GM23248 (cell line): ENCODE data around the gene LANCL3. TPM values are rescaled to one million over a fixed set of nuclear protein-coding genes. Genes with fewer than 3 reads are reported as not detected.

ENCODE experiments used
- DNase-seq: peaks from one replicate; pipeline ENCODE4 v3.0.0-alpha.2; 2015
- H2AFZ ChIP-seq: fragments of 200-600 bp; sonication (generic); 2 replicates; pipeline ENCODE4 v1.6.1; 2016; ENCODE audit warnings: antibody characterized with exemption
- H3F3A ChIP-seq: fragments of 200-600 bp; sonication (generic); 2 replicates; pipeline ENCODE4 v1.6.1; 2016; ENCODE audit warnings: mild to moderate bottlenecking, antibody characterized with exemption, mixed run types; ENCODE audit not compliant: insufficient read depth
- H3K27ac ChIP-seq: fragments of 200-600 bp; sonication (generic); 2 replicates; pipeline ENCODE4 v1.5.1; 2016; ENCODE audit warnings: mild to moderate bottlenecking
- H3K27me3 ChIP-seq: fragments of 200-600 bp; sonication (generic); replicated peaks from 2 replicates; pipeline ENCODE4 v1.6.1; 2016; ENCODE audit warnings: mild to moderate bottlenecking; ENCODE audit not compliant: insufficient read depth
- H3K36me3 ChIP-seq: fragments of 200-600 bp; sonication (generic); 2 replicates; pipeline ENCODE4 v1.6.1; 2016; ENCODE audit warnings: low read depth, mild to moderate bottlenecking
- H3K4me1 ChIP-seq: fragments of 200-600 bp; sonication (generic); 2 replicates; pipeline ENCODE4 v1.6.1; 2016; ENCODE audit warnings: mild to moderate bottlenecking; ENCODE audit not compliant: insufficient read depth
- H3K4me2 ChIP-seq: fragments of 200-600 bp; sonication (generic); one replicate; pipeline ENCODE4 v1.6.1; 2016; ENCODE audit warnings: mild to moderate bottlenecking; ENCODE audit not compliant: unreplicated experiment
- H3K4me3 ChIP-seq: fragments of 200-600 bp; sonication (generic); 2 replicates; pipeline ENCODE4 v1.5.1; 2016; ENCODE audit warnings: mild to moderate bottlenecking
- H3K79me2 ChIP-seq: fragments of 200-600 bp; sonication (generic); 2 replicates; pipeline ENCODE4 v1.6.1; 2016; ENCODE audit warnings: mild to moderate bottlenecking; ENCODE audit not compliant: insufficient read depth
- H3K9ac ChIP-seq: fragments of 200-600 bp; sonication (generic); 2 replicates; pipeline ENCODE4 v1.6.1; 2016; ENCODE audit warnings: mild to moderate bottlenecking
- H3K9me2 ChIP-seq: fragments of 200-600 bp; sonication (generic); 2 replicates; pipeline ENCODE4 v1.6.1; 2016; ENCODE audit warnings: mixed run types, mild to moderate bottlenecking, moderate library complexity; ENCODE audit not compliant: insufficient read depth
- H3K9me3 ChIP-seq: fragments of 200-600 bp; sonication (generic); one replicate; pipeline ENCODE4 v1.6.1; 2017; ENCODE audit warnings: low read depth
- H4K20me1 ChIP-seq: fragments of 200-600 bp; sonication (generic); 2 replicates; pipeline ENCODE4 v1.6.0; 2016; ENCODE audit not compliant: insufficient read depth
- EZH2 ChIP-seq: fragments of 200-600 bp; sonication (generic); IDR thresholded peaks from 2 replicates; pipeline ENCODE4 v1.6.1; 2018; ENCODE audit warnings: antibody characterized with exemption, mild to moderate bottlenecking; ENCODE audit not compliant: insufficient read depth, poor library complexity, severe bottlenecking
- EZH2phosphoT487 ChIP-seq: fragments of 200-600 bp; sonication (generic); IDR thresholded peaks from 2 replicates; pipeline ENCODE4 v1.6.1; 2018; ENCODE audit warnings: antibody characterized with exemption, moderate library complexity, mild to moderate bottlenecking, low read depth; ENCODE audit not compliant: insufficient read depth
- WGBS, 2 experiments: methylation state at CpG; one replicate each; pipeline ENCODE4 v1.1.6; 2015 to 2017; ENCODE audit warnings: low lambda C conversion rate in 2 of 2, low coverage in 1 of 2; ENCODE audit errors: missing lambda C conversion rate in 2 of 2; 5-methylcytosine and 5-hydroxymethylcytosine counted together
- in situ Hi-C: fragments of 300-500 bp; cut with MboI; formaldehyde crosslinking; loops from 2 replicates; pipeline ENCODE4 v1.15.0; 2020
- polyA plus RNA-seq: library from polyadenylated mRNA; unstranded; fragments of >200 nt; fragmentation: Nextera tagmentation; extraction: Ambion mirVana; gene quantifications from 2 replicates; pipeline ENCODE4 v1.2.1, GENCODE V29; 2016
- total RNA-seq: library from RNA; depleted of rRNA; stranded (reverse); fragments of >200 nt; shearing (Covaris generic); gene quantifications from 2 replicates; pipeline ENCODE4 v1.2.3, GENCODE V29; 2014

The LANCL3 gene
- total and polyA plus RNA-seq, 2 experiments from 2014 or later: not detected

GRCh38 chrX:37686996-37687395 lies 115.5 kb downstream of the LANCL3 start:
- Histone ChIP-seq H3K4me1 (no peaks in the 10 kb centered on the region), H3K4me2 (no peak overlapping the region), H2AFZ (no peak overlapping the region), H4K20me1 (no peaks in the 10 kb centered on the region), H3K9me3 (no peaks in the 10 kb centered on the region), H3K36me3 (no peaks in the 10 kb centered on the region), H3K79me2 (no peaks in the 10 kb centered on the region), H3K9me2 (no peaks in the 10 kb centered on the region), H3K9ac (no peak overlapping the region), H3K27me3 (no peaks in the 10 kb centered on the region), H3K4me3 (no peak overlapping the region), H3K27ac (no peak overlapping the region), H3F3A (no peaks in the 10 kb centered on the region)
- in situ Hi-C loops: no loop called here
- no peak for DNase-seq
- 60 to 75% methylated on average over 2 to 3 of the region's 3 CpGs for WGBS, 2 experiments
- TF ChIP-seq EZH2phosphoT487: no peak
- TF ChIP-seq EZH2: no peak

- no peaks in the 10 kb centered on the region for H3F3A ChIP-seq
- no peaks in the 10 kb centered on the region for H4K20me1 ChIP-seq
- no peak for TF ChIP-seq EZH2phosphoT487
- TF ChIP-seq EZH2: no peak
- H3K79me2 ChIP-seq: no peaks in the 10 kb centered on the region
- no peaks in the 10 kb centered on the region for H3K36me3 ChIP-seq
- no peak overlapping the region for H3K4me2 ChIP-seq
- H3K9me3 ChIP-seq: no peaks in the 10 kb centered on the region
- no peaks in the 10 kb centered on the region for H3K27me3 ChIP-seq
- no peak overlapping the region for H3K27ac ChIP-seq
- no peak for DNase-seq
- H3K4me1 ChIP-seq: no peaks in the 10 kb centered on the region
- H3K4me3 ChIP-seq: no peak overlapping the region
- no peak overlapping the region for H2AFZ ChIP-seq
- H3K9me2 ChIP-seq: no peaks in the 10 kb centered on the region
- in situ Hi-C loops: no loop called here
- no peak overlapping the region for H3K9ac ChIP-seq
Measured at GRCh38 chrX:37690119-37690518, 118.7 kb downstream of the LANCL3 start.

GRCh38 chrX:37692918-37693317 lies 121.5 kb downstream of the LANCL3 start:
- no peaks in the 10 kb centered on the region for H3K79me2 ChIP-seq
- in situ Hi-C loops: no loop called here
- H3K9me2 ChIP-seq: no peaks in the 10 kb centered on the region
- TF ChIP-seq EZH2phosphoT487: no peak
- TF ChIP-seq EZH2: no peak
- no peaks in the 10 kb centered on the region for H3K27me3 ChIP-seq
- no peak overlapping the region for H3K4me2 ChIP-seq
- no peaks in the 10 kb centered on the region for H4K20me1 ChIP-seq
- 35 to 39% methylated on average over 3 of the region's 3 CpGs for WGBS, 2 experiments
- H3K9ac ChIP-seq: no peak overlapping the region
- no peaks in the 10 kb centered on the region for H3K4me1 ChIP-seq
- H3K9me3 ChIP-seq: no peaks in the 10 kb centered on the region
- H2AFZ ChIP-seq: no peak overlapping the region
- H3K4me3 ChIP-seq: no peak overlapping the region
- no peaks in the 10 kb centered on the region for H3K36me3 ChIP-seq
- DNase-seq: no peak
- no peaks in the 10 kb centered on the region for H3F3A ChIP-seq
- no peak overlapping the region for H3K27ac ChIP-seq

DNA sequence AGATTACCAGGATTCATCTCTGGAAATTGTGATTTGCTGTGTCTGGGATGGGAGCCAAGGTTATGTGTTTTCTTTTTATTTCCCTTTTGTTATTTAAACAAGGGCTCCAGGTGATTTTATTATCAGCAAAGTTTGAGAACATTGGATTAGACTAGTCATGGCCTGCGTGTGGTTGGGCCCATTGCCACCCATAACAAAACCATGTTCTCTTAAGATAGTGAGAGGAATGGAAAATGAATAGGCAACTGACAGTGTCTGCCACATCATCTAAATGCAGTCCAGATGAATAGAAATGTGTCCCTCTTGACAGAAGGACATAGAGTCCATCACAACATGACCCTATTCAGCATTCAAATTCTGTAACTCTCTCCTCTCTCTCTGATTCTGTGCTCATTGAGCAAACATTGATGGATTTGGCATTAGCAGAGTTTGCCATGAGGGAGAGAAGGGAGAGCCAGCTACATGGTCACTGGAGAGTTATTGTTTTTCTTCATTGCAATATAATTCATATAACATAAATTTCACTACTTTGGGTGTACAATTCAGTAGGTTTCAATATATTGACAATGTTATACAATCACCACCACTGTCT lies 125.8 kb downstream of the LANCL3 start:
- in situ Hi-C loops: no loop called here
- WGBS, 2 experiments: 29 to 31% methylated on average over 1 of the region's 1 CpG
- H4K20me1 ChIP-seq: no peaks in the 10 kb centered on the region
- no peaks in the 10 kb centered on the region for H3K9me2 ChIP-seq
- no peaks in the 10 kb centered on the region for H3F3A ChIP-seq
- H3K4me1 ChIP-seq: no peaks in the 10 kb centered on the region
- TF ChIP-seq EZH2 (no peak), EZH2phosphoT487 (no peak)
- H3K27me3 ChIP-seq: no peaks in the 10 kb centered on the region
- H2AFZ ChIP-seq: no peak overlapping the region
- no peak overlapping the region for H3K27ac ChIP-seq
- H3K36me3 ChIP-seq: no peaks in the 10 kb centered on the region
- no peaks in the 10 kb centered on the region for H3K79me2 ChIP-seq
- DNase-seq: no peak
- H3K9ac ChIP-seq: no peak overlapping the region
- no peaks in the 10 kb centered on the region for H3K9me3 ChIP-seq
- no peak overlapping the region for H3K4me2 ChIP-seq
- H3K4me3 ChIP-seq: no peak overlapping the region

- Histone ChIP-seq H3F3A (no peaks in the 10 kb centered on the region), H4K20me1 (no peaks in the 10 kb centered on the region), H2AFZ (no peak overlapping the region), H3K27me3 (no peaks in the 10 kb centered on the region), H3K9ac (no peak overlapping the region), H3K9me3 (no peaks in the 10 kb centered on the region), H3K4me2 (no peak overlapping the region), H3K4me3 (no peak overlapping the region), H3K36me3 (no peaks in the 10 kb centered on the region), H3K79me2 (no peaks in the 10 kb centered on the region), H3K9me2 (no peaks in the 10 kb centered on the region), H3K27ac (no peak overlapping the region), H3K4me1 (no peaks in the 10 kb centered on the region)
- TF ChIP-seq EZH2 (no peak), EZH2phosphoT487 (no peak)
- 7 to 13% methylated on average over 3 to 4 of the region's 4 CpGs for WGBS, 2 experiments
- no peak for DNase-seq
- in situ Hi-C loops: no loop called here
Measured at GRCh38 chrX:37701588-37701987, 130.1 kb downstream of the LANCL3 start.
